ENCODE measurements around the gene ELK4. TPM values are rescaled to one million over a fixed set of nuclear protein-coding genes. Genes with fewer than 3 reads are reported as not detected.

ELK4 gene
- total RNA-seq, 1 experiment from 2014 or later, result 39.0 TPM

- TF ChIP-seq, protein P1, sequence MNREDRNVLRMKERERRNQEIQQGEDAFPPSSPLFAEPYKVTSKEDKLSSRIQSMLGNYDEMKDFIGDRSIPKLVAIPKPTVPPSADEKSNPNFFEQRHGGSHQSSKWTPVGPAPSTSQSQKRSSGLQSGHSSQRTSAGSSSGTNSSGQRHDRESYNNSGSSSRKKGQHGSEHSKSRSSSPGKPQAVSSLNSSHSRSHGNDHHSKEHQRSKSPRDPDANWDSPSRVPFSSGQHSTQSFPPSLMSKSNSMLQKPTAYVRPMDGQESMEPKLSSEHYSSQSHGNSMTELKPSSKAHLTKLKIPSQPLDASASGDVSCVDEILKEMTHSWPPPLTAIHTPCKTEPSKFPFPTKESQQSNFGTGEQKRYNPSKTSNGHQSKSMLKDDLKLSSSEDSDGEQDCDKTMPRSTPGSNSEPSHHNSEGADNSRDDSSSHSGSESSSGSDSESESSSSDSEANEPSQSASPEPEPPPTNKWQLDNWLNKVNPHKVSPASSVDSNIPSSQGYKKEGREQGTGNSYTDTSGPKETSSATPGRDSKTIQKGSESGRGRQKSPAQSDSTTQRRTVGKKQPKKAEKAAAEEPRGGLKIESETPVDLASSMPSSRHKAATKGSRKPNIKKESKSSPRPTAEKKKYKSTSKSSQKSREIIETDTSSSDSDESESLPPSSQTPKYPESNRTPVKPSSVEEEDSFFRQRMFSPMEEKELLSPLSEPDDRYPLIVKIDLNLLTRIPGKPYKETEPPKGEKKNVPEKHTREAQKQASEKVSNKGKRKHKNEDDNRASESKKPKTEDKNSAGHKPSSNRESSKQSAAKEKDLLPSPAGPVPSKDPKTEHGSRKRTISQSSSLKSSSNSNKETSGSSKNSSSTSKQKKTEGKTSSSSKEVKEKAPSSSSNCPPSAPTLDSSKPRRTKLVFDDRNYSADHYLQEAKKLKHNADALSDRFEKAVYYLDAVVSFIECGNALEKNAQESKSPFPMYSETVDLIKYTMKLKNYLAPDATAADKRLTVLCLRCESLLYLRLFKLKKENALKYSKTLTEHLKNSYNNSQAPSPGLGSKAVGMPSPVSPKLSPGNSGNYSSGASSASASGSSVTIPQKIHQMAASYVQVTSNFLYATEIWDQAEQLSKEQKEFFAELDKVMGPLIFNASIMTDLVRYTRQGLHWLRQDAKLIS (CRISPR knock-in tag; IDR thresholded peaks at IDR 0.05; ENCODE audit: borderline replicate concordance), result 0 out of 2 replicates have a peak, but pooled peaks have one; percentile 27
- TF ChIP-seq NR1H2 (CRISPR knock-in tag; IDR thresholded peaks at IDR 0.05) (no peak), ZNF263 (CRISPR knock-in tag; IDR thresholded peaks at IDR 0.05; ENCODE audit: low read depth) (no peak), MYBL2 (CRISPR knock-in tag; IDR thresholded peaks at IDR 0.05) (0 out of 2 replicates have a peak, but pooled peaks have one; percentile 45), ZNF138 (CRISPR knock-in tag; conservative IDR thresholded peaks at IDR 0.05) (no peak)
Measured at GRCh38 chr1:205631768-205632668, at the start of gene ELK4 (continued).

GRCh38 chr1:205681364-205681763 is 49.6 kb upstream of the ELK4 start:
- Mint-ChIP-seq H3K36me3 (no peaks in the 10 kb centered on the region), H3K27ac (no peak overlapping the region), H3K27me3 (ENCODE audit: low read depth) (peaks cover 7% of the 10 kb centered on the region), H3K4me3 (peak overlapping the region; percentile 64; the same call in 1 of the 2 replicates), H3K4me1 (peaks cover 38% of the 10 kb centered on the region), H3K9me3 (no peaks in the 10 kb centered on the region)
- ATAC-seq (no peak), DNase-seq (ENCODE audit: low spot score) (no peak)
- POLR2A ChIA-PET, result interaction anchor here (0.8 to 1.4 kb wide), 2 partner anchors 11 to 33 kb away, joined by 3 to 4 read pairs; no protein-coding TSS in a partner anchor
- CTCF ChIA-PET, result interaction anchor here (1.0 to 19.0 kb wide), 5 partner anchors 9 to 30 kb away, joined by 3 to 307 read pairs (median 5); no protein-coding TSS in a partner anchor
- no peak for TF ChIP-seq CDX4 (CRISPR knock-in tag; IDR thresholded peaks at IDR 0.05; ENCODE audit: borderline replicate concordance)
- TF ChIP-seq ZNF281 (CRISPR knock-in tag; IDR thresholded peaks at IDR 0.05), result no peak
- TF ChIP-seq ZNF121 (CRISPR knock-in tag; IDR thresholded peaks at IDR 0.05), result no peak

GRCh38 chr1:205680073-205680851 is 48.5 kb upstream of the ELK4 start, which contains the start of gene SLC45A3:
Gene SLC45A3 (minus strand): TSS chr1:205680509. CDS start chr1:205664656, 15,853 bp downstream.
- no peaks in the 10 kb centered on the region for H3K9me3 Mint-ChIP-seq
- peaks cover 7% of the 10 kb centered on the region for H3K27me3 Mint-ChIP-seq (ENCODE audit: low read depth)
- no peak within 1 kb of the TSS for H3K27ac Mint-ChIP-seq
- ChIA-PET POLR2A (interaction anchor here (0.8 to 1.4 kb wide), 3 partner anchors 10 to 50 kb away, joined by 3 to 4 read pairs (median 3); no protein-coding TSS in a partner anchor), CTCF (interaction anchor here (0.6 to 19.0 kb wide), 17 partner anchors 8 to 423 kb away, joined by 3 to 307 read pairs (median 5); no protein-coding TSS in a partner anchor)
- ATAC-seq, result peak; percentile 60
- peak within 1 kb of the TSS; percentile 77 for H3K4me3 Mint-ChIP-seq
- peaks cover 49% of the 10 kb centered on the region for H3K4me1 Mint-ChIP-seq
- no peaks in the 10 kb centered on the region for H3K36me3 Mint-ChIP-seq
- DNase-seq (ENCODE audit: low spot score), result peak; percentile 65
- TF ChIP-seq ELF4 (CRISPR knock-in tag; IDR thresholded peaks at IDR 0.05; ENCODE audit: low read depth) (no peak), FOXP4 (CRISPR knock-in tag; IDR thresholded peaks at IDR 0.05) (0 out of 2 replicates have a peak, but pooled peaks have one; percentile 15), RELA (CRISPR knock-in tag; IDR thresholded peaks at IDR 0.05; ENCODE audit: borderline replicate concordance) (no peak), E2F5 (CRISPR knock-in tag; IDR thresholded peaks at IDR 0.05) (peak; percentile 47; the same call in 1 of the 2 replicates)
- TF ChIP-seq, protein P2, sequence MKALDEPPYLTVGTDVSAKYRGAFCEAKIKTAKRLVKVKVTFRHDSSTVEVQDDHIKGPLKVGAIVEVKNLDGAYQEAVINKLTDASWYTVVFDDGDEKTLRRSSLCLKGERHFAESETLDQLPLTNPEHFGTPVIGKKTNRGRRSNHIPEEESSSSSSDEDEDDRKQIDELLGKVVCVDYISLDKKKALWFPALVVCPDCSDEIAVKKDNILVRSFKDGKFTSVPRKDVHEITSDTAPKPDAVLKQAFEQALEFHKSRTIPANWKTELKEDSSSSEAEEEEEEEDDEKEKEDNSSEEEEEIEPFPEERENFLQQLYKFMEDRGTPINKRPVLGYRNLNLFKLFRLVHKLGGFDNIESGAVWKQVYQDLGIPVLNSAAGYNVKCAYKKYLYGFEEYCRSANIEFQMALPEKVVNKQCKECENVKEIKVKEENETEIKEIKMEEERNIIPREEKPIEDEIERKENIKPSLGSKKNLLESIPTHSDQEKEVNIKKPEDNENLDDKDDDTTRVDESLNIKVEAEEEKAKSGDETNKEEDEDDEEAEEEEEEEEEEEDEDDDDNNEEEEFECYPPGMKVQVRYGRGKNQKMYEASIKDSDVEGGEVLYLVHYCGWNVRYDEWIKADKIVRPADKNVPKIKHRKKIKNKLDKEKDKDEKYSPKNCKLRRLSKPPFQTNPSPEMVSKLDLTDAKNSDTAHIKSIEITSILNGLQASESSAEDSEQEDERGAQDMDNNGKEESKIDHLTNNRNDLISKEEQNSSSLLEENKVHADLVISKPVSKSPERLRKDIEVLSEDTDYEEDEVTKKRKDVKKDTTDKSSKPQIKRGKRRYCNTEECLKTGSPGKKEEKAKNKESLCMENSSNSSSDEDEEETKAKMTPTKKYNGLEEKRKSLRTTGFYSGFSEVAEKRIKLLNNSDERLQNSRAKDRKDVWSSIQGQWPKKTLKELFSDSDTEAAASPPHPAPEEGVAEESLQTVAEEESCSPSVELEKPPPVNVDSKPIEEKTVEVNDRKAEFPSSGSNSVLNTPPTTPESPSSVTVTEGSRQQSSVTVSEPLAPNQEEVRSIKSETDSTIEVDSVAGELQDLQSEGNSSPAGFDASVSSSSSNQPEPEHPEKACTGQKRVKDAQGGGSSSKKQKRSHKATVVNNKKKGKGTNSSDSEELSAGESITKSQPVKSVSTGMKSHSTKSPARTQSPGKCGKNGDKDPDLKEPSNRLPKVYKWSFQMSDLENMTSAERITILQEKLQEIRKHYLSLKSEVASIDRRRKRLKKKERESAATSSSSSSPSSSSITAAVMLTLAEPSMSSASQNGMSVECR (CRISPR knock-in tag; IDR thresholded peaks at IDR 0.05; ENCODE audit: borderline replicate concordance), result peak; percentile 59; the same call in 1 of the 2 replicates

Measured in WTC11 (cell line).